ENCODE measurements around the gene AVPR2. TPM values are rescaled to one million over a fixed set of nuclear protein-coding genes. Genes with fewer than 3 reads are reported as not detected.

Gene AVPR2
- total and polyA plus RNA-seq, 9 of the 15 experiments (the other 6 are each of a cell fraction or from before 2014, with no cell fraction given), result not detected

- TF ChIP-seq CCNT2 (IDR thresholded peaks at IDR 0.05; ENCODE audit: borderline replicate concordance, extremely low read depth, insufficient read length, low read depth, low read length) (peak; percentile 88), TAF1 (IDR thresholded peaks at IDR 0.05; ENCODE audit: control insufficient read depth, extremely low read depth, insufficient read depth, low read length, severe bottlenecking) (peak; percentile 15), PHF20 (IDR thresholded peaks at IDR 0.05; ENCODE audit: partially characterized antibody) (peak; percentile 24), MAFF (IDR thresholded peaks at IDR 0.05; ENCODE audit: low read length) (no peak), DPF2 (IDR thresholded peaks at IDR 0.05) (0 out of 2 replicates have a peak, but pooled peaks have one; percentile 25), PTBP1 (IDR thresholded peaks at IDR 0.05; ENCODE audit: low read depth, low read length) (0 out of 2 replicates have a peak, but pooled peaks have one; percentile 16), ETV1 (tag; conservative IDR thresholded peaks at IDR 0.05; ENCODE audit: low read depth) (peak; percentile 48; the same call in 1 of the 2 replicates), HSF4 (CRISPR knock-in tag; IDR thresholded peaks at IDR 0.05; ENCODE audit: borderline replicate concordance) (no peak), HDAC1 (IDR thresholded peaks at IDR 0.05) (peak in 1 of 2 experiments; percentile 52; a peak in 1 of 4 replicates), GABPA (tag; conservative IDR thresholded peaks at IDR 0.05; ENCODE audit: low read depth) (peak; percentile 91), ATF7 (IDR thresholded peaks at IDR 0.05) (peak; percentile 81), EP400 (IDR thresholded peaks at IDR 0.05) (peak; percentile 41; the same call in 1 of the 2 replicates), RNF2 (IDR thresholded peaks at IDR 0.05) (peak; percentile 66; the same call in 1 of the 2 replicates), E2F8 (IDR thresholded peaks at IDR 0.05; ENCODE audit: low read depth, partially characterized antibody) (peak; percentile 29), RBFOX2 (IDR thresholded peaks at IDR 0.05; ENCODE audit: low read depth, low read length) (peak; percentile 87), TEAD1 (CRISPR knock-in tag; IDR thresholded peaks at IDR 0.05) (no peak), E2F3 (CRISPR knock-in tag; IDR thresholded peaks at IDR 0.05) (peak; percentile 19; the same call in 1 of the 2 replicates), ZC3H4 (CRISPR knock-in tag; IDR thresholded peaks at IDR 0.05; ENCODE audit: borderline replicate concordance) (peak; percentile 76; the same call in 1 of the 2 replicates), ZNF124 (CRISPR knock-in tag; IDR thresholded peaks at IDR 0.05) (no peak), SUPT5H (IDR thresholded peaks at IDR 0.05) (peak; percentile 56; the same call in 1 of the 2 replicates), ZBTB7A (IDR thresholded peaks at IDR 0.05; ENCODE audit: borderline replicate concordance, control insufficient read depth, low read depth, low read length) (peak; percentile 37; the same call in 1 of the 2 replicates), NR0B1 (IDR thresholded peaks at IDR 0.05; ENCODE audit: partially characterized antibody) (no peak), RBM25 (IDR thresholded peaks at IDR 0.05; ENCODE audit: low read depth, low read length, severe bottlenecking) (peak; percentile 74), USF1 (CRISPR knock-in tag; IDR thresholded peaks at IDR 0.05) (peak; percentile 97)
Observed at GRCh38 chrX:153927922-153928760, 23.7 kb downstream of the AVPR2 start (continued).

Data from K562 (cell line).